Kidney epithelial cell (primary cell): Measurements from ENCODE around the gene F2RL1. TPM values are rescaled to one million over a fixed set of nuclear protein-coding genes. Genes with fewer than 3 reads are reported as not detected.
"Not testable (repeated sequence)": the region's sequence is repeated elsewhere in the genome, so short reads cannot be mapped to it uniquely, and the experiment has no call there.

Source experiments
- DNase-seq: peaks from one replicate; pipeline ENCODE4 v3.0.0-alpha.2; 2010; ENCODE audit warnings: low read depth
- H3K27me3 ChIP-seq: 2 replicates; pipeline ENCODE4 v1.6.0; 2011; ENCODE audit warnings: low read length; ENCODE audit not compliant: control insufficient read depth, insufficient read depth
- H3K36me3 ChIP-seq: 2 replicates; pipeline ENCODE4 v1.5.1; 2011; ENCODE audit warnings: low read length; ENCODE audit not compliant: control insufficient read depth, insufficient read depth
- H3K4me3 ChIP-seq: 2 replicates; pipeline ENCODE4 v1.5.1; 2011; ENCODE audit warnings: low read depth, mild to moderate bottlenecking, control low read depth, low read length
- total RNA-seq: library from RNA; depleted of rRNA; stranded (reverse); fragments of >200 nt; gene quantifications from 2 replicates; pipeline ENCODE4 v1.2.3, GENCODE V29; 2015
- TF ChIP-seq, protein P1 (sequence below): IDR thresholded peaks from 2 replicates; pipeline ENCODE4 v1.5.1; 2011; ENCODE audit warnings: mild to moderate bottlenecking, moderate library complexity, low read length, control low read depth, inconsistent platforms; ENCODE audit not compliant: insufficient read depth, poor library complexity, severe bottlenecking

F2RL1 gene
- total RNA-seq, 1 donor from 2014 or later = 144 TPM

DNA sequence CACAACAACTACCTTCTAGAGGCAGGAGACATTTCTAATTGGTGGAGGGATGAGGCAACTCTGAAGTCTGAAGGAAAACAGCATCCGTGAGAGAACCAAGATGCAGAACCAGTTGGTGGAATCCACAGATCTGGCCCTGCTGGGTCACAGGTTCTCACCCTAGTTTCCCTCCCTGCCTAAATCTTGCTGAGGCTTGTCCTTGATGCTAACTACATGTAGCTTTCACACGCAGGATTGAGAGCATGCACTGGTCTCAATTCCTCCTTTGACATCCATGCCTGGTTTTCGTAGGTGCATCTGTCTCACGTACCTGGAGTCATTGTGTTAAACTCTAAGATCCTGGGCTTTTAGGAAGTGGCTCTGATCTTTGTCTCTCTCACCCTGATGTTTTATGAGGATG is 9.7 kb upstream of the F2RL1 start:
- H3K4me3 ChIP-seq = no peak overlapping the region
- TF ChIP-seq, protein P1, sequence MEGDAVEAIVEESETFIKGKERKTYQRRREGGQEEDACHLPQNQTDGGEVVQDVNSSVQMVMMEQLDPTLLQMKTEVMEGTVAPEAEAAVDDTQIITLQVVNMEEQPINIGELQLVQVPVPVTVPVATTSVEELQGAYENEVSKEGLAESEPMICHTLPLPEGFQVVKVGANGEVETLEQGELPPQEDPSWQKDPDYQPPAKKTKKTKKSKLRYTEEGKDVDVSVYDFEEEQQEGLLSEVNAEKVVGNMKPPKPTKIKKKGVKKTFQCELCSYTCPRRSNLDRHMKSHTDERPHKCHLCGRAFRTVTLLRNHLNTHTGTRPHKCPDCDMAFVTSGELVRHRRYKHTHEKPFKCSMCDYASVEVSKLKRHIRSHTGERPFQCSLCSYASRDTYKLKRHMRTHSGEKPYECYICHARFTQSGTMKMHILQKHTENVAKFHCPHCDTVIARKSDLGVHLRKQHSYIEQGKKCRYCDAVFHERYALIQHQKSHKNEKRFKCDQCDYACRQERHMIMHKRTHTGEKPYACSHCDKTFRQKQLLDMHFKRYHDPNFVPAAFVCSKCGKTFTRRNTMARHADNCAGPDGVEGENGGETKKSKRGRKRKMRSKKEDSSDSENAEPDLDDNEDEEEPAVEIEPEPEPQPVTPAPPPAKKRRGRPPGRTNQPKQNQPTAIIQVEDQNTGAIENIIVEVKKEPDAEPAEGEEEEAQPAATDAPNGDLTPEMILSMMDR = no peak
- no peaks in the 10 kb centered on the region for H3K36me3 ChIP-seq
- no peaks in the 10 kb centered on the region for H3K27me3 ChIP-seq
- no peak for DNase-seq

DNA sequence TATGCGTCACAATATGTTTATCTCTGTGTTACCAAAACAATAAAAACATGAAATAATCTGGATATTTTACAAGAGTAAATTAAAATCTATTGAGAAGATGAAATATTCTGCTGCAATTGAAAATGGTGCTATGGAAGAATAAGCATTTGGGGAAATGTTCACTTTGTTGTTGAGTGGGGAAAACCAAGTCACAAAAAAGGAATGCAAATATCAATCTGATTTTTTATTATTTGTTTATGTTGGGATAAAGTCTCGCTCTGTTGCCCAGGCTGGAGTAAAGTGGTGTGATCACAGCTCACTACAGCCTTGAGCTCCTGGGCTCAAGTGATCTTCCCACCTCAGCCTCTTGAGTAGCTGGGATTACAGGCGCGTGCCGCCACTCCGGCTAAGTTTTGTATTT is 8.6 kb upstream of the F2RL1 start:
- H3K4me3 ChIP-seq = no peak overlapping the region
- TF ChIP-seq, protein P1 = no peak

DNA sequence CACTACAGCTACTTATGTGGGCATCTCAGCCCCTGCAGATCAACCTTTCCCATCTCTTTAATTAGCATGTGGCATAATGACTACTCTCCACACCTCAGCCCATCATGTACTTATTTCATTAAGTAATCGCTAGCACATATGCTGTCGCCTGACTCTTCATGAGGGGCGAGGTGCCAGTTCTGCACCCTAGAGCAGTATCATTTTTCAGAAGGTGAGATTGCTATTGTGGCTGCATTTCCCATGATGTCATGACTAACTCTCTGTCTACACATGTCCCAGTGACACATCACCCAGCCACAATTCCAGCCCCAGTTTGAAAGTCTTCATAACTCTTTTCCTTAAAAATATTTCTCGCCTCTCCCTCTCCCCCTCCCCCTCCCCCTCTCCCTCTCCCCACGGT is 7.6 kb upstream of the F2RL1 start:
- Histone ChIP-seq H3K4me3 (no peak overlapping the region), H3K36me3 (no peaks in the 10 kb centered on the region), H3K27me3 (no peaks in the 10 kb centered on the region)
- DNase-seq = no peak
- TF ChIP-seq, protein P1 = no peak

More for the DNA sequence above, 8.6 kb upstream of the F2RL1 start:
- DNase-seq = no peak
- H3K27me3 ChIP-seq = no peaks in the 10 kb centered on the region
- H3K36me3 ChIP-seq = no peaks in the 10 kb centered on the region

DNA sequence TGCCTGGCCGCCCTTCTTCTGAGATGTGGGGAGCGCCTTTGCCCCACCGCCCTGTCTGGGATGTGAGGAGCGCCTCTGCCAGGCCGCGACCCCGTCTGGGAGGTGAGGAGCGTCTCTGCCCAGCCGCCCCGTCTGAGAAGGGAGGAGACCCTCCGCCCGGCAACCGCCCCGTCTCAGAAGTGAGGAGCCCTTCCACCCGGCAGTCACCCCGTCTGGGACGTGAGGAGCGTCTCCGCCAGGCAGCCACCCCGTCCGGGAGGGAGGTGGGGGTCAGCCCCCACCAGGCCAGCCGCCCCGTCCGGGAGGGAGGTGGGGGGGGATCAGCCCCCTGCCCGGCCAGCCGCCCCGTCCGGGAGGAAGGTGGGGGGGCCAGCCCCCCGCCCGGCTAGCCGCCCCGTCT is 6.6 kb upstream of the F2RL1 start:
- not testable (repeated sequence) for DNase-seq, H3K4me3 ChIP-seq, H3K36me3 ChIP-seq, H3K27me3 ChIP-seq

DNA sequence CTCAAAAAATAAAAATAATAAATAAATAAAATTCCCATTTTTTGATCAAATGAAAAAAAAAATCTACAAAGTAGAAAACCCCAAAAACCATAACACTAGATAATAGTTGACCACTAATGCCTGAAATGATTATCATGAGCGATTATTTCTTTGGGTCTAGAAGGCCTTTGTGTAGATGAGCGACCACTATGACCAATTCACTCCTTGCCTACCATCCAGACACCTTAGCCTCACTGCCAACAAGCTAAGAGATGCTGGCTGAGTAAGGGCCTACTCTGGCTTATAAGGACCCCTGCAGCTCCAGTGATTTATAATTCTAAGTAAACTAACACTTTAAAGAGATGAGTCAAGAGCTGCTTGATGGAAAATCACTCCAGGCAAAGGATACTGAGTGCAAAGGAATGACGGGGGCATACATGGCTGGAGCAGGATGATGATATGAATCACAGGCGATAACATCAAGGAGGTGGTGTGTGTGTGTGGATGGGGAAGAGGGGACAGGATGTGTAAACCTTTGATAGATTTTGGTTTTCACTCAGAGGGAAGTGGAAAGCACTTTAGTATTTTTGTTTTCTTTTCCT is 4.8 kb upstream of the F2RL1 start:
- H3K36me3 ChIP-seq = no peaks in the 10 kb centered on the region
- DNase-seq = peak; percentile 94
- TF ChIP-seq, protein P1 = no peak
- no peaks in the 10 kb centered on the region for H3K27me3 ChIP-seq
- no peak overlapping the region for H3K4me3 ChIP-seq

DNA sequence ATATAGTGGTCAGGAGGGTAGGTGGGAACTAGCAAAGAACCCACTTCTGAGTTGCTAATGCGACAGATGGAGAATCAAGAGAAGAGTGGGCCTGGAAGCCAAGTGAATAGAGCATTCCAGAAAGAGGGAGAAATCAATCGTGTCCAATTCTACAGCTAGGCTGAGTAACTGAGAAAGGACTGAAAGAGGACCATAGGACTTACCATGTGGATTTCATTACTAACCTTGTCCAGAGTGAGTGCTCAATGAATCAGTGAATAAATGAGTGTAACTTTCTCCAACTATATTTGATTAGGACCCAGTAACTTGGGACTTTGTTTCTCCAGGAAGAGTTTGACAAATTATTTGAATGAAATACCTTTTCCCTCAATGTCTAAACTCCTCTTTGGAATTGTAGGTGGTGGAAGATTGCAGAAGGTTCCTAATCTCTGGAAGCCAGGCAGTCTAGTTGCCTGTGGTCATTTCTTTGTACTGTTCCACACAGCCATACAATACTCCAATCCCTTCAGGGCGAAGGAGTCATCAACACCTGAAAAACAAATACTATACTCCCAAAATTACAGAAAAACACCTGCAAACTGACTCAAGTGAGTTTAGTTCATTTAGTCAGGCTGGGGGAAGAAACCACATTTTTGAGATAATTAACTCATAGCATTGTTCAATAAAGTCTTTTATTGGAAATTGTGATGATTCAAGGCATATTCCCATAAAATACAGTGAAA is 2.6 kb upstream of the F2RL1 start:
- Histone ChIP-seq H3K36me3 (no peaks in the 10 kb centered on the region), H3K27me3 (no peaks in the 10 kb centered on the region), H3K4me3 (no peak overlapping the region)
- no peak for DNase-seq
- TF ChIP-seq, protein P1 = no peak
